BJ (cell line): ENCODE measurements around the gene ECD. TPM values are rescaled to one million over a fixed set of nuclear protein-coding genes. Genes with fewer than 3 reads are reported as not detected.

ENCODE experiments used
- CTCF ChIA-PET: fragments of 350-600 bp; formaldehyde crosslinking; extraction: SDS; loops from one replicate; lab custom pipeline; 2021; ENCODE audit warnings: antibody characterized with exemption, inconsistent platforms; lab: Yijun Ruan, JAX
- POLR2A ChIA-PET: fragments of 300-600 bp; sonication (Branson Sonifier 250); formaldehyde crosslinking; extraction: SDS; loops from one replicate; lab custom pipeline; 2021; ENCODE audit warnings: antibody characterized with exemption; lab: Charles Lee
- DNase-seq: peaks from one replicate; pipeline ENCODE4 v3.0.0-alpha.2; 2011; ENCODE audit warnings: low read depth
- H3K27me3 ChIP-seq: 2 replicates; pipeline ENCODE4 v1.6.0; 2011; ENCODE audit warnings: low read length; ENCODE audit not compliant: control insufficient read depth, insufficient read depth
- H3K36me3 ChIP-seq: 2 replicates; pipeline ENCODE4 v1.5.1; 2011; ENCODE audit warnings: low read length; ENCODE audit not compliant: control insufficient read depth, insufficient read depth
- H3K4me3 ChIP-seq: 2 replicates; pipeline ENCODE4 v1.5.1; 2011; ENCODE audit warnings: low read depth, mild to moderate bottlenecking, control low read depth, low read length
- polyA minus RNA-seq: library from RNA; depleted of rRNA, polyadenylated mRNA; stranded (reverse); fragments of >200 nt; gene quantifications from 2 replicates; pipeline ENCODE4 v1.2.3, GENCODE V29; 2011; rRNA and poly(A)+ RNA removed
- polyA plus RNA-seq: library from polyadenylated mRNA; depleted of rRNA; stranded (reverse); fragments of >200 nt; gene quantifications from 2 replicates; pipeline ENCODE4 v1.2.3, GENCODE V29; 2011; rRNA removed
- TF ChIP-seq, protein P1 (sequence below): IDR thresholded peaks from 2 replicates; pipeline ENCODE4 v1.5.1; 2011; ENCODE audit warnings: low read depth, mild to moderate bottlenecking, control low read depth, inconsistent platforms, low read length, moderate library complexity; ENCODE audit not compliant: insufficient read depth

ECD gene
- polyA plus RNA-seq (25.4 and 32.7 TPM in 2 replicates), polyA minus RNA-seq (13.9 and 16.3 TPM in 2 replicates)

DNA sequence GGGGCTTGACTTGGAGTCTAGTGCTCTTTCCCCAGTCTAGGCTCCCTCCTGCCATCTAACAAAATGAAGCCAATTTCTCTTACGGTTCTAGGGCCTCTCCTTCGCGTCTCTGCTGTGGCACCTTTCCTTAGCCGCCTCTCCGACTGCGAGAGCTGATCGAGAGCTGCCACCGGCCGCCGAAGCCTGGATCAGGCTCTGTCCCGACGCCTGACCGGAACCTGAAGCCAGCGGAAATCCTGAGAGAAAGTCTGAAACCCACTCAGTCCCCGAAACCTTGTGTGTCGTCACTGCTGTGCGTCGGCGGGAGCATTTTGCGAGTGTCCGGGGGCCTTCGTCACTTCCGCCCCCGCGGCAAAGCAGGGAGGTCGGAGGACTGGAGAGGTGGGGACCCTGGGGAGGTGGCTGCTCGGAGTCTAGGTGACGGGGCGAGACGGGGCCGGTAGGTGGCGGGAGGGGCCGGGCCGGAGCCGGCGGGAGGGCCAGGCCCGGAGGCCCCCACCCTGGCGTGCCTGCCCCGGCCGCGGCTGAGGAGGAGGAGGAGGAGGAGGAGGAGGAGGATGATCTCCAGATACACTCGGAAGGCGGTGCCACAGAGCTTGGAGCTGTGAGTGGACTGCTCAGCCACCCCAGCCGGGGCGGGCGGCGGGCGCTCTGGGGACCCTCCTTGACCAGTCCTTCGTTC, at the start of gene ECD, which contains the start of gene FAM149B1:
ECD (minus strand) TSS at position 226 of the 682 bp plus-strand sequence. CDS start 4,071 bp downstream, outside the sequence.
FAM149B1 (plus strand) TSS at position 337 of the 682 bp plus-strand sequence; CDS start at position 558, 221 bp downstream.
- TF ChIP-seq, protein P1, sequence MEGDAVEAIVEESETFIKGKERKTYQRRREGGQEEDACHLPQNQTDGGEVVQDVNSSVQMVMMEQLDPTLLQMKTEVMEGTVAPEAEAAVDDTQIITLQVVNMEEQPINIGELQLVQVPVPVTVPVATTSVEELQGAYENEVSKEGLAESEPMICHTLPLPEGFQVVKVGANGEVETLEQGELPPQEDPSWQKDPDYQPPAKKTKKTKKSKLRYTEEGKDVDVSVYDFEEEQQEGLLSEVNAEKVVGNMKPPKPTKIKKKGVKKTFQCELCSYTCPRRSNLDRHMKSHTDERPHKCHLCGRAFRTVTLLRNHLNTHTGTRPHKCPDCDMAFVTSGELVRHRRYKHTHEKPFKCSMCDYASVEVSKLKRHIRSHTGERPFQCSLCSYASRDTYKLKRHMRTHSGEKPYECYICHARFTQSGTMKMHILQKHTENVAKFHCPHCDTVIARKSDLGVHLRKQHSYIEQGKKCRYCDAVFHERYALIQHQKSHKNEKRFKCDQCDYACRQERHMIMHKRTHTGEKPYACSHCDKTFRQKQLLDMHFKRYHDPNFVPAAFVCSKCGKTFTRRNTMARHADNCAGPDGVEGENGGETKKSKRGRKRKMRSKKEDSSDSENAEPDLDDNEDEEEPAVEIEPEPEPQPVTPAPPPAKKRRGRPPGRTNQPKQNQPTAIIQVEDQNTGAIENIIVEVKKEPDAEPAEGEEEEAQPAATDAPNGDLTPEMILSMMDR: 0 out of 2 replicates have a peak, but pooled peaks have one; percentile 20
- Histone ChIP-seq H3K27me3 (no peaks in the 10 kb centered on the region), H3K4me3 (peak within 1 kb of the TSS; percentile 96), H3K36me3 (no peaks in the 10 kb centered on the region; the same call in 1 of the 2 replicates)
- peak; percentile 64 for DNase-seq
- CTCF ChIA-PET: interaction anchor here (0.7 to 3.3 kb wide), 5 partner anchors 9 to 72 kb away, joined by 3 to 17 read pairs (median 4); partner anchors contain the start of gene P4HA1
- POLR2A ChIA-PET: interaction anchor here (0.6 to 0.7 kb wide), 2 partner anchors 72 to 614 kb away, joined by 4 to 5 read pairs; no protein-coding TSS in a partner anchor

DNA sequence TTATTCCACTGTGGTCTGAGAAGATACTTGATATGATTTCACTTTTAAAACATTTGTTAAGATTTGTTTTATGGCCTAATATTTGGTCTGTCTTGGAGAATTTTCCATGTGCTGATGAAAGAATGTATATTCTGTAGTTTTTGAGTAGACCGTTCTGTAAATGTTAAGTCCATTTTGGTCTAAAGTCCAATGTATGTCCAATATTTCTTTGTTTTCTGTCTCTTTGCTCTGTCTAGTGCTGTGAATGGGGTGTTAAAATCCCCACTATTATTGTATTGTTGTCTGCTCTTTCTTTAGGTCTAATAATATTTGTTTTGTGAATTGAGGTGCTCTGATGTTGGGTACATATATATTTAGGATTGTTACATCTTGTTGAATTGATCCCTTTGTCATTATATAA, 47.9 kb upstream of the ECD start:
- CTCF ChIA-PET: interaction anchor here (0.6 to 1.5 kb wide), 2 partner anchors 9 to 41 kb away, joined by 3 read pairs; no protein-coding TSS in a partner anchor
- Histone ChIP-seq H3K4me3 (no peak overlapping the region), H3K36me3 (peaks cover 3% of the 10 kb centered on the region; the same call in 1 of the 2 replicates), H3K27me3 (no peaks in the 10 kb centered on the region)
- TF ChIP-seq, protein P1: no peak
- POLR2A ChIA-PET: no interaction called here
- no peak for DNase-seq

DNA sequence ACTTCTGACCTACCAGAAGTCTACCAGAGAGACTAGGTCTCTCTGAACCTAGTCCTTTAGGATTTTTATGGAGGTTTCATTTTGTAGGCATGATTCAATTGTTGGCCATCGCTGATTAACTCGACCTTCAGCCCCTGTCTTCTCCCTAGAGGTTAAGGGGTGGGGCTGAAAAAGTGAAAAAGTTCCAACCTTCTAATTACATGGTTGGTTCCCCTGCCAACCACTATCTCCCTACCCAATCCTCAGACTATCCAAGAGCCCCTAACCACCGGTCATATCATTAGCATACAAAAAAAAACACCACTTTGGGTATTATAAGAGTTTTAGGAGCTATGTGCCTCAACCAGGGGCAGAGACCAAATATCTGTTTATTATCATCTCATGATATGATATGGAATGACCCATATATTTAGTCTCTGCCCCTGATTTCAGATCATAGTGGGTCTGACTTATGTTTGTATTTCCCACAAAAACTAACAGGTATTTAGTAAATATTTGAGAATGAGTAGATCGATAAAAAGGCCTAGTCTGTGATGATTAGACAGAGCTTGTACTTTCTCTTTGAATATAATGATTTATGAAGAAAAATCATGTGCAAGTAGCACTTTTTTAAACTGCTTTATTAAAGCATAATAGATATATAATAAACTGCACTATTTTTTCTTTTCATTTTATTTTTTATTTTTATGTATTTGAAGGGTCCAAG, 43.5 kb upstream of the ECD start:
- H3K36me3 ChIP-seq: no peaks in the 10 kb centered on the region
- no peak for DNase-seq
- POLR2A ChIA-PET: no interaction called here
- TF ChIP-seq, protein P1: no peak
- CTCF ChIA-PET: no interaction called here
- H3K27me3 ChIP-seq: no peaks in the 10 kb centered on the region
- no peak overlapping the region for H3K4me3 ChIP-seq

DNA sequence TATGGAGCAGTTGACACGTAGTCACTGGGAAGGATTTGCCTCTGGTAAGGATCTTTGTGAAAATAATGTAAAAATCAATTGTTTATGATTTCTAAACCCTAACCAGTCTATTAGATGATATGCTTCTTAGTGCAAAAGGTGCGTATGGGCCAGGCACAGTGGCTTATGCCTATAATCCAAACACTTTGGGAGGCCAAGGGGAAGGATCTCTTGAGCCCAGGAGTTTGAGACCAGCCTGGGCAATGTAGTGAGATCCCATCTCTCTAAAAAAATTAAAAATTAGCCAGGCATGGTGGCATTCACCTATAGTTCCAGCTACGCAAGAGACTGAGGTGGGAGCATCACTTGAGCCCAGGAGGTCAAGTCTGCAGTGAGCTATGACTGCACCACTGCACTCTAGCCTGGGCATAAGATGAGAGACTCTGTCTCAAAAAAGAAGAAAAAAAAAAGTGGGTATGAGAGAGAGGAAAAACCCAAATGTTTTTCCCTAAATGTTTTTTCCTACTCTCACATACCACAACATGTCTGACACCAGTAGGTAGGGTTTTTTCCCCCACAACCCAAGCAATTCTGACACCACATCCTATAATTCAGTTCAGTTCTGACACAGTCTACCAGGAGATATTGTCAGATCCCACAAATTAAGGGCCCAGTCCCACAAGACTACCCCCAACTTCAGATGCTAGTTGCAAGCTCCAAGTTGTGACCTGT, 42.7 kb upstream of the ECD start:
- POLR2A ChIA-PET: no interaction called here
- no peak overlapping the region for H3K4me3 ChIP-seq

More for the DNA sequence above, 42.7 kb upstream of the ECD start:
- DNase-seq: no peak
- Histone ChIP-seq H3K27me3 (no peaks in the 10 kb centered on the region), H3K36me3 (no peaks in the 10 kb centered on the region)
- CTCF ChIA-PET: no interaction called here
- TF ChIP-seq, protein P1: no peak
